HG03064 (cell line): ENCODE data around the gene EME1.

ENCODE experiments used
- ATAC-seq: cut with Tn5 transposase; IDR thresholded peaks from one replicate; pipeline ENCODE4 v1.9.1; 2021; ENCODE audit warnings: low read depth; ENCODE audit not compliant: unreplicated experiment

The EME1 gene

DNA sequence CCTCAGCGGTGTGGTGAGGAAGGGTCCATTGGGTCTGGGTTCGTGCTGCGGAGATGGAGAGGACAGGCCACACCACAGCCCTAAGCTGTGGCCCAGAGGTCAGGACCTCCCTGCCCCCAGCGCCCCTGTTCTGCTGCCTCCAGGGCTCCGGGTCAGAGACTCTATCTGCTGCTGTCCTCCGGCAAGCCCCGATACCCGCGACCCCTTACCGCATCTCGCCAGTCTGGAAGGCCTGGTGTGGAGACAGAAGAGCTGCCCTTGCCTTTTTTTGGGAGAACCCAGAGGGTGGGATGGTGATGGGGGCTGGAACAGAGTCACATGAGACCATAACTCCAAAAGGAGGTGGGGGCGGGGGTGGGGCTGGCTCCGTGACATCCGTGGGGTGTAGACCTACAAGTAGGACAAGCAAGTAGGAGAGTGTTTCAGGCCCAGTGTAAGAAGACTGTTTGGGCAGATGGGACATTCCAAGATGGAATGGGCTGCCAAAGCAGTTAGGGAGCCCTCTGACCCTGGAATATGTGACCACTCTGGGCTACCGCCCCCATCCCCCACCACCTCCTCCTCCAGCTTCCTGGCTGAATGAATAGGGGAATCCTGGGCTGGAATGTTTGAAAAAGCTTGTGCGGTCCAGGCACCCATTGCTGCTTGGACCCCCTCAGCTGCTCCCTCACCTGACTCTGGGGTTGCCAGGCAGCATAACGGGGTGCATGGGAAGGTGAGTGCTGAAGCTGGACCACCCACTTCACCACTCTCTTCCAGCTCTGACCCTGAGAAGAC, 25.7 kb upstream of the EME1 start:
- no peak for ATAC-seq

- no peak for ATAC-seq
Observed at GRCh38 chr17:50347894-50348291, 25.1 kb upstream of the EME1 start.

DNA sequence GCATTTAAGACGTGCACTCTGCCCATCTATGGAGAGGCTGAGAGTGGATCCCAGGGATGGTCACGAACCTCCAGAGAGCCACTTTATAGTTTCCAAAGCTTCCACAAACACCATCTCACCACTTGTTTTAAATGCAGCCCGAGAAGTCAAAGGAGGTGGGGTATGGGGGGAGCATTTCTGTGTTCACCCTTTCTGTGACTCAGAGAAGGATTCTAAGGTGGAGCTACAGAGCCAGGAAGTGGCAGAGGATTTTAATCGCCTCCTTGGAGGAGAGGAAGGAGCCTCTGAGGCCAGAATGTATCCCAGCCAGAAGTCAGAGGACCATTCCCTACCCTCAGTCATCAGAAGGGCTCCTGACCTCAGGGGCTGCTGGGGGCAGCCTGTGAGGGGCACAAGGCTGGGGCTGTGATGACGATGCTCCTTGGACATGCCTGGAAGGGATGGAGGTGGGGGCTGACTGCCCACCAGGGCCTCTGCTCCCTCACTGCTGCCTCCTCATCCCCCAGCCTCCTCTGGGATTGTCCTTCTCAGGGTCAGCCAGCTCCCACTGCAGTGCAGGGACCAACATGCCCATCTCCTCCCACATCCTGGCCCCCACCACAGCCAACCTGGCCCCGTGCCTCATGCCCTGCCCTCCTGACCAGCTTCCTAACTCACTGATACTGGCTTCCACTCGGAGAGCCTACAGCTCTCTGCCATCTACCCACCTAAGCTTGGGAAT, 24.3 kb upstream of the EME1 start:
- ATAC-seq: no peak

DNA sequence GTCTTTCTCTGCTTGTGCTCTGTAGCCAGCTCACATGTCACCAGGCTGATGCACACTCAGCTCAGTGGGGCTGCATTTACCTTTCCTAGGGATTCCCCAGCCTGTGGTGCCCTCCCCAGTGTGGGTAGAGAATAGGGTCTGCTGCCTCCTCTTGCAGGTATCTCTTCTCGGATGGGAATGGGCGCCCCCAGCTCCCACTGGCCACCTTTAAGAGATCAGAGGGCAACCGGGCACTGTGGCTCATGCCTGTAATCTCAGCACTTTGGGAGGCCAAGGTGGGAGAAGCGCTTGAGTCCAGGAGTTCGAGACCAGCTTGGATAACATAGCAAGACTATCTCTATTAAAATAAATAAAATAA, 23.8 kb upstream of the EME1 start:
- ATAC-seq: no peak

DNA sequence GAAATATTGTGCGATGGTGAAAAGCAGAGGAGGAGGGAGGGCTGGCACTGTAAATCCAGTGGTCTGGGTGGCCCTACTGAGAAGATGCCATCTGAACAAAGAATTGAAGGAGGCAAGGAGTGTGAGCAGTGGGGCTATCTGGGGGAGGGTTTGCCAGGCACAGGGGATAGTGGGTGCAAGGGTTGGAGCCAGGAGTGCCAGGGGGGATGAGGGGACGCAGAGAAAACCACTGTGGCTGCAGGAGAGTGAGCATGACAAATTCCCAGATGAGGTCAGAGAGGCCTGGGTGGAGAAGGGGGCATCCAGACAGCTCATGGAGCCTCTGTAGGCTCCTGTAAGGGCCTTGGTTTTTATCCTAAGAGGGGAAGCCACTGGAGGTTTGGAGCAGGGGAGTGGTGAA, 22.3 kb upstream of the EME1 start:
- no peak for ATAC-seq

DNA sequence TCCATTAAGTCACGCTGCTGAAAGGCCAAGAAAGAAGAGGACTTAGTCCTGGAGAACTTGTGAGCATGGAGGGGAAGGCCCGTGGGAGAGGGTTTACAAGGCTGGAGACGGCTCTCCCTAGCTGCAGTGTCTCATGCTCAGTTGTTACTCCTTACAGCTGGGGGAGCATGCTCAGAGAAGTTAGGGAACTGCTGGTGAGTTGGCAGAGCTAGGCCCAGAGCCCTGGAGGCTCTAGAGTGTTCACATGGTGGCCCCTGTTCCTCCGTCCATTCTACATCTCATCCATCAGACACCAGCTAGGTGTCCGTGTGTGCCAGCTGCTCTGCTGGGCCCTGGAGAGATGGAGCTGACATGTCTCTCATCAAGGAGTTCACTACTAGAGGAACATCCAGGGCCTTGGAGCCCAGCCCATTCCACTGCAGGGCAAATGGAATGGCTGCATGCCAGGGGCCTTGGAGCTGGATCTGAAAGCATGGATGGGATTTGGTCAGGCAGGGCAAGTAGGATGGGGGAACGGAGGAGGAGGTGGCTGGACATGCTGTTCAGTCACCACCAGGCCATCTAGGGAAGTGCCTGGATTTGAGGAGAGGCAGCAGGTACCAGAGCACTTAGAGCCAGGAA, 20.8 kb upstream of the EME1 start:
- no peak for ATAC-seq

- ATAC-seq: no peak
Observed at GRCh38 chr17:50352693-50353599, 20.1 kb upstream of the EME1 start.

DNA sequence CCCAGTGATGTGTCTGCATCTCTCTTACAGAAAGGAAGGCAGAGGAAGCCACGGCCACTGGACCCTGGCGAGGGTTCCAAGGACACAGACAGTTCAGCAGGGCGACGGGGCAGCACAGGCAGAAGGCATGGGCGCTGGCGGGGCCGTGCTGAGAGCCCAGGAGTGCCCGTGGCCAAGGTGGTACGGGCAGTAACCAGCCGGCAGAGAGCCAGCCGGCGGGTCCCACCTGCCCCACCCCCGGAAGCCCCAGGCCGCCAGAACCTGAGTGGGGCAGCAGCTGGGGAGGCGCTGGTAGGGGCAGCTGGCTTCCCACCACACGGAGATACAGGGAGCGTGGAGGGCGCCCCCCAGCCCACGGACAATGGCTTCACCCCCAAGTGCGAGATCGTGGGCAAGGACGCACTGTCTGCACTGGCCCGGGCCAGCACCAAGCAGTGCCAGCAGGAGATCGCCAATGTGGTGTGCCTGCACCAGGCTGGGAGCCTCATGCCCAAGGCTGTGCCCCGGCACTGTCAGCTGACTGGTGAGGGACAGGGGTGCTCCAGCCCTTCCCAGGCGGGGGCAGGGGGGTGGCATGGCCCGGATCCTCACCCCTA, 19.3 kb upstream of the EME1 start:
- ATAC-seq: no peak

DNA sequence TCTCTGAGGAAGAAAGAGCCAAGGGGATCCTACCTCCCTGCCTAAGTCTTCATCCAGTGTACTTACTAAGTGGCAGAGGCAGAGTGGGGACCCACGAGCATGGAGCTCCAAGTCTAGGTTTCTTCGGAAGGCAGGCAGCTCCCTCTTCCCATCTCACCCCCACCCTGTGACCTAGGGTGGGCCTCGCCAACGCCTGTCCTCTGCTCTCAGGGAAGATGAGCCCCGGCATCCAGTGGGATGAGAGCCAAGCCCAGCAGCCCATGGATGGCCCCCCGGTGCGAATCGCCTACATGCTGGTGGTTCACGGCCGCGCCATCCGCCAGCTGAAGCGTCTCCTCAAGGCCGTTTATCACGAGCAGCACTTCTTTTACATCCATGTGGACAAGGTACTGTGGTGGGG, 18.8 kb upstream of the EME1 start:
- no peak for ATAC-seq

DNA sequence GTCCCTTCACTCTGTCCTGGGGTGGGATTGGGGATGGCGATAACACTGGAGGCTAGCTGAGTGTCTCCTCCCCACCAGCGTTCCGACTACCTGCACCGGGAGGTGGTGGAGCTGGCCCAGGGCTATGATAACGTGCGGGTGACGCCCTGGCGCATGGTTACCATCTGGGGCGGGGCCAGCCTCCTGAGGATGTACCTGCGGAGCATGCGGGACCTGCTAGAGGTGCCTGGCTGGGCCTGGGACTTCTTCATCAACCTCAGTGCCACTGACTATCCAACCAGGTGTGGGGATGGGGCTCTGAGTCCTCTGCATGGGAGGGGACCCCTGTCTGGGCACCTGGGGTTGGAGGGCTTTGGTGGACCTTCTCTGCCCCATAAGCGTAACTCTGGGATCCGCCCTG, 18.3 kb upstream of the EME1 start:
- no peak for ATAC-seq

GRCh38 chr17:50355336-50355700, 17.7 kb upstream of the EME1 start:
- ATAC-seq: no peak

GRCh38 chr17:50355701-50356341, 17.2 kb upstream of the EME1 start:
- no peak for ATAC-seq

- no peak for ATAC-seq
Observed at GRCh38 chr17:50356418-50356817, 16.6 kb upstream of the EME1 start.

DNA sequence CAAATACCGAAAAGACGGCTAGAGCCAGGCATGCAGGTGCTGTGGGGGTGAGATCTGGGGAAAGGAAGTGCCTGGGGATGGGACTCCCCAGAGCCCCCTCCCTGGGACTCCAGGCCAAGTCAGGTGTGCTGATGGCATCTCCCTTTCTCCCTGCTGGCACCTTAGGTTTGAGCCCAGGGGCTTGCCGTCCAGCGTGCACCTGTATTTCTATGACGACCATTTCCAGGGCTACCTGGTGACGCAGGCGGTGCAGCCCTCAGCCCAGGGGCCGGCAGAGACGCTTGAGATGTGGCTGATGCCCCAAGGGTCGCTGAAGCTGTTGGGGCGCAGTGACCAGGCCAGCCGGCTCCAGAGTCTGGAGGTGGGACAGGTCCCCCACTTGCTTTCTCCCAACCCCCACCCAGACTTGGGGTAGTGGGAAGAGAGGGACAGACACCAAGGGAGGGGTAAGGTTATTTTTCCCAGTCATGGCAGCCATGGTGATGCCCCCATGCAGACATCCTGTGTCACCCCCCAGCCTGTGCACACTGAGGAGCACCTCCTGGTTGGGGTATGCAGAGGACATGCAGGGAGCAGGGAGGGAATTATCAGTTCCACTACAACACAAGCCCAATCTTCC, 16.0 kb upstream of the EME1 start:
- ATAC-seq: no peak

DNA sequence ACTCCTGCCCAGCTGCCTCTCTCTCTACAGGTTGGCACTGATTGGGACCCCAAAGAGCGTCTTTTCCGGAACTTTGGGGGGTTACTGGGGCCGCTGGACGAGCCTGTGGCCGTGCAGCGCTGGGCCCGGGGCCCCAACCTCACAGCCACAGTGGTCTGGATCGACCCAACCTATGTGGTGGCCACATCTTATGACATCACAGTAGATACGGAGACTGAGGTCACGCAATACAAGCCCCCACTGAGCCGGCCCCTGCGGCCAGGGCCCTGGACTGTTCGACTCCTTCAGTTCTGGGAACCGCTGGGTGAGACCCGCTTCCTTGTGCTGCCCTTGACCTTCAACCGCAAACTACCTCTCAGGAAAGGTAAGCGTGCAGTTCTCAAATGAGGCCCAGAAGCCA, 14.9 kb upstream of the EME1 start:
- no peak for ATAC-seq

GRCh38 chr17:50359005-50359699, 13.9 kb upstream of the EME1 start:
- ATAC-seq: no peak

GRCh38 chr17:50359998-50360461, 13.0 kb upstream of the EME1 start:
- no peak for ATAC-seq

DNA sequence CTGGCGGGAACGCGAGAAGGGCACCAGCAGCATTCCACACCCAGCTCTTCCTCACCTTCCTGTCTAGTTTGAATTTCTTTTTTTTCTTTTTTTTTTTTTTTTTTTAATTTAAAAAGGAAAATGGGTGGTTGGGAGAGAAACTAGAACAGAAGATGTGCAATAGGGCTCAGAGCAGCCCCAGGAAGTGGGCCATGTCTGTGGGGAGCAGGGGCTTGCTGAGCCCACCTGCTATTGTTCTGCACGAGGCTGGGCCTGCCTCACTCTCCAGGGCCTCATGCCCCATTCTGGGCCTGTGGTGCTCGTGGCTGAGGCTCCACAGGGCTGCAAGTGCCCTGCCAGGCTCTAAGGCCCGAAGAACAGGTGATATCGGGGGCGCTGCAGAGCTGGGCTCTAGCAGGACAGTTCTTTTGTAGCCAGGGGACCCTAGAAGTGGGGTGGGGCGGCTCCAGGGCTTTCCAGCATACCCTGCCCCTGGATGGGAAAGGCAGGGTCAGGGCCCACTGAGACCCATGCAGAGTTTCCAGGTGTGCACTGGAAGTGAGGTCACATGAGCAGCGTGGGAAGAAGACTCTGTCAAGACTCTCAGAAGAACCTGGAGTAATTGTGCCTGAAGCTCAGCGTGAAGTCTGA, 12.4 kb upstream of the EME1 start:
- no peak for ATAC-seq
